GM21576 (cell line): ENCODE results near the gene MED9.

Experiments used
- ATAC-seq: cut with Tn5 transposase; IDR thresholded peaks from one replicate; pipeline ENCODE4 v1.9.1; 2021; ENCODE audit warnings: mild to moderate bottlenecking, moderate library complexity; ENCODE audit not compliant: unreplicated experiment

The MED9 gene

GRCh38 chr17:17487998-17488397, 11.2 kb downstream of the MED9 start:
- no peak for ATAC-seq

- ATAC-seq: no peak
Measured at GRCh38 chr17:17491031-17491471, 14.3 kb downstream of the MED9 start.

GRCh38 chr17:17491546-17491988, 14.8 kb downstream of the MED9 start:
- no peak for ATAC-seq

GRCh38 chr17:17492085-17492484, 15.3 kb downstream of the MED9 start:
- no peak for ATAC-seq

- no peak for ATAC-seq
Measured at GRCh38 chr17:17492571-17492970, 15.8 kb downstream of the MED9 start.

- no peak for ATAC-seq
Measured at GRCh38 chr17:17493249-17493985, 16.6 kb downstream of the MED9 start.

GRCh38 chr17:17493986-17494466, 17.2 kb downstream of the MED9 start:
- ATAC-seq: no peak

GRCh38 chr17:17494499-17494869, 17.7 kb downstream of the MED9 start:
- ATAC-seq: no peak

GRCh38 chr17:17494870-17495535, 18.2 kb downstream of the MED9 start:
- no peak for ATAC-seq

- ATAC-seq: no peak
Measured at GRCh38 chr17:17495536-17496188, 18.9 kb downstream of the MED9 start.

GRCh38 chr17:17496189-17497064, 19.6 kb downstream of the MED9 start, which contains the start of gene RASD1:
RASD1 (minus strand) TSS chr17:17496395; CDS start chr17:17496181, 214 bp downstream.
- peak; percentile 56 for ATAC-seq

GRCh38 chr17:17497065-17497844, 20.5 kb downstream of the MED9 start:
- ATAC-seq: no peak

- no peak for ATAC-seq
Measured at GRCh38 chr17:17497845-17498520, 21.2 kb downstream of the MED9 start.

- no peak for ATAC-seq
Measured at GRCh38 chr17:17498606-17499301, 22.0 kb downstream of the MED9 start.

- no peak for ATAC-seq
Measured at GRCh38 chr17:17499402-17500145, 22.8 kb downstream of the MED9 start.

- ATAC-seq: no peak
Measured at GRCh38 chr17:17500999-17501605, 24.3 kb downstream of the MED9 start.

- no peak for ATAC-seq
Measured at GRCh38 chr17:17502741-17503565, 26.2 kb downstream of the MED9 start.
